AG04450 (cell line): ENCODE results near the gene PDE6H. TPM values are rescaled to one million over a fixed set of nuclear protein-coding genes. Genes with fewer than 3 reads are reported as not detected.

Experiments used
- CTCF ChIA-PET: fragments of 300-600, 350-600 bp; formaldehyde crosslinking; extraction: SDS; loops from one replicate; lab custom pipeline; 2022; ENCODE audit warnings: antibody characterized with exemption, inconsistent platforms; lab: Charles Lee
- POLR2A ChIA-PET: fragments of 350-600 bp; formaldehyde crosslinking; extraction: SDS; loops from one replicate; lab custom pipeline; 2021; ENCODE audit warnings: antibody characterized with exemption, inconsistent platforms; lab: Yijun Ruan, JAX
- DNase-seq: peaks from one replicate; pipeline ENCODE4 v3.0.0-alpha.2; 2011; ENCODE audit warnings: low read depth, low spot score
- H3K27ac ChIP-seq: one replicate; pipeline ENCODE4 v1.5.1; 2012; ENCODE audit warnings: low read depth, low read length, control low read depth
- H3K27me3 ChIP-seq: one replicate; pipeline ENCODE4 v1.6.0; 2012; ENCODE audit warnings: low read length; ENCODE audit not compliant: control insufficient read depth, insufficient read depth
- H3K4me3 ChIP-seq: 2 replicates; pipeline ENCODE4 v1.5.1; 2011; ENCODE audit warnings: mild to moderate bottlenecking, low read depth, low read length, control low read depth
- H3K9me3 ChIP-seq: 2 replicates; pipeline ENCODE4 v1.5.1; 2012; ENCODE audit warnings: low read length; ENCODE audit not compliant: control insufficient read depth, insufficient read depth
- CTCF ChIP-seq: IDR thresholded peaks from 2 replicates; pipeline ENCODE4 v1.5.1; 2011; ENCODE audit warnings: low read depth, low read length, control low read depth, inconsistent platforms
- polyA plus RNA-seq: library from polyadenylated mRNA; depleted of rRNA; stranded (reverse); fragments of >200 nt; gene quantifications from 2 replicates; pipeline ENCODE4 v1.2.3, GENCODE V29; 2011

Gene PDE6H
- polyA plus RNA-seq, 1 experiment = not detected

- CTCF ChIA-PET = interaction anchor here (0.6 to 5.5 kb wide), 42 partner anchors 10 to 283 kb away, joined by 3 to 191 read pairs (median 4); partner anchors contain the start of genes ART4, RERG and SMCO3
- POLR2A ChIA-PET = interaction anchor here (1.1 to 1.7 kb wide), 2 partner anchors 163 to 221 kb away, joined by 3 to 7 read pairs; a partner anchor contains a TSS
- no peaks in the 10 kb centered on the region for H3K27me3 ChIP-seq
- no peak overlapping the region for H3K27ac ChIP-seq
- TF ChIP-seq CTCF = peak; percentile 67
- H3K4me3 ChIP-seq = no peak overlapping the region
- peak; percentile 55 for DNase-seq
- H3K9me3 ChIP-seq = no peaks in the 10 kb centered on the region
These were observed 23.0 kb downstream of the PDE6H start for GRCh38 chr12:14995583-14996425.

- DNase-seq = no peak
- Histone ChIP-seq H3K27ac (no peak overlapping the region), H3K9me3 (no peaks in the 10 kb centered on the region), H3K4me3 (no peak overlapping the region), H3K27me3 (no peaks in the 10 kb centered on the region)
- ChIA-PET POLR2A (no interaction called here), CTCF (interaction anchor here (1.2 to 4.0 kb wide), 3 partner anchors 152 to 368 kb away, joined by 3 to 27 read pairs (median 4); a partner anchor contains a TSS)
- TF ChIP-seq CTCF = no peak
These were observed 25.2 kb downstream of the PDE6H start for GRCh38 chr12:14997998-14998397.

GRCh38 chr12:14999021-14999694 lies 26.3 kb downstream of the PDE6H start:
- no peaks in the 10 kb centered on the region for H3K27me3 ChIP-seq
- H3K9me3 ChIP-seq = no peaks in the 10 kb centered on the region
- ChIA-PET POLR2A (no interaction called here), CTCF (interaction anchor here (1.2 to 1.5 kb wide), 2 partner anchors 153 to 370 kb away, joined by 3 to 4 read pairs; no protein-coding TSS in a partner anchor)
- no peak for DNase-seq
- H3K27ac ChIP-seq = no peak overlapping the region
- no peak overlapping the region for H3K4me3 ChIP-seq
- TF ChIP-seq CTCF = no peak

- no peak for DNase-seq
- POLR2A ChIA-PET = no interaction called here
- Histone ChIP-seq H3K9me3 (no peaks in the 10 kb centered on the region), H3K27ac (no peak overlapping the region), H3K27me3 (no peaks in the 10 kb centered on the region), H3K4me3 (no peak overlapping the region)
- CTCF ChIA-PET = no interaction called here
- no peak for TF ChIP-seq CTCF
These were observed 27.0 kb downstream of the PDE6H start for GRCh38 chr12:14999695-15000365.
